ENCODE results near the gene HAAO.

The HAAO gene

DNA sequence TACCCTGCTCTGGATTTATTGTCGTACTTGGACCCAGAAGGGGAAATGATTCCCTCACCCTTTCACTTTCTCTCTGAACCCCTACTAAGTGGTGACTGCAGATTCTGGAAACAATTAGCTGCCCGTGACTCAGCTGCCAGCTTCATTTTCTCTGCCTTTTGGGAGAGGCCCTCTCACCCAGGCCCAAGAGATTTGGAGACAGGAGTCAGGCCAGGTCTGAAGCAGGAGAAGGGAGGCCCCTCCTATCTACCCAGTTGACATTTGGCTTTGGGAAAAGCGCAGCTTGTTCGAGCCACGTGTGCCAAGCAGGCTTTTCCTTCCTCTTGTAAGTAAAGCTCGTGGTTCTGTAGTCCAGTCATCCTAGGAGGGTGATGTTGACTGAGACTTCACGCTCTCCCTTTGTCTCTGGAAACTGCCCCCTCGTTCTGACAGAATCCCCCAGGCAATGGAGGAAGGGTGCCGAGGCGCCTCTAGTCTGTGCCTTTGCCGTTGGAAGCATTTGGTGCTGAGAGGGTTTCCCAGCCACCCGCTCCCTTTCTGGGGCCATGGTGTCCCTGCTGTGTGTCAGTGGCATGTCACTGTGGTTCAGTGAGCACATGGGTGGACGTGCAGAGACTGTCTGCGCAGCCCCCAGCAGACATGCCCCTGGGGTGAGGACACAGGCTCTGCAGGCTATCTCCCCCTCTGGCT, 37.0 kb downstream of the HAAO start:
- Histone ChIP-seq H3K27me3 (ENCODE audit: insufficient read depth, low read length) (no peaks in the 10 kb centered on the region), H3K36me3 (ENCODE audit: insufficient read depth, low read length) (no peaks in the 10 kb centered on the region), H3K4me3 (ENCODE audit: low read length) (no peak overlapping the region), H3K9ac (ENCODE audit: low read depth, low read length) (no peak overlapping the region), H3K27ac (ENCODE audit: low read depth, low read length) (no peak overlapping the region), H3K4me1 (ENCODE audit: insufficient read depth, low read length) (peaks cover 10% of the 10 kb centered on the region; the same call in 1 of the 2 replicates), H3K9me3 (ENCODE audit: insufficient read depth, low read depth, low read length) (no peaks in the 10 kb centered on the region)
- 88% methylated on average over 14 of the region's 14 CpGs for WGBS

DNA sequence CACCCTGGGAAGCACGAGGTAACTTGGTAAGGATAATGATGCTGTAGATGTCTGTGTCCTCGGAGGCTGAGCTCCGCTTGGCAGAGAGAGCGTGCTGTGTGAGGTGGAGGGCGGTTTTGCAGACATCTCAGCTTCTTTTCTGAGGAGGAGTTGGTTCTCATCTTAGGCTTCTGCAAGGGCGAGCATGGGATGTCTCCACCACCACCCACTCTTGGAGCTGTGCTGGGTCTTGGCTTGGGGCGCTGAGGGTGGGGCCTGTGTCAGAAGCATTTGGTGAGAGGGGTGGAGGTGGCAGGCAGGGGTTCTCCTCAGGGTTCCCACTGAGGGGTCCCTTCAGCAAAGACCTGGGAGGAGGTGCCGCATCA, 37.6 kb downstream of the HAAO start:
- Histone ChIP-seq H3K27ac (ENCODE audit: low read depth, low read length) (no peak overlapping the region), H3K27me3 (ENCODE audit: insufficient read depth, low read length) (no peaks in the 10 kb centered on the region), H3K9me3 (ENCODE audit: insufficient read depth, low read depth, low read length) (no peaks in the 10 kb centered on the region), H3K36me3 (ENCODE audit: insufficient read depth, low read length) (no peaks in the 10 kb centered on the region), H3K4me1 (ENCODE audit: insufficient read depth, low read length) (peaks cover 10% of the 10 kb centered on the region; the same call in 1 of the 2 replicates), H3K4me3 (ENCODE audit: low read length) (no peak overlapping the region), H3K9ac (ENCODE audit: low read depth, low read length) (no peak overlapping the region)
- 81% methylated on average over 8 of the region's 8 CpGs for WGBS

DNA sequence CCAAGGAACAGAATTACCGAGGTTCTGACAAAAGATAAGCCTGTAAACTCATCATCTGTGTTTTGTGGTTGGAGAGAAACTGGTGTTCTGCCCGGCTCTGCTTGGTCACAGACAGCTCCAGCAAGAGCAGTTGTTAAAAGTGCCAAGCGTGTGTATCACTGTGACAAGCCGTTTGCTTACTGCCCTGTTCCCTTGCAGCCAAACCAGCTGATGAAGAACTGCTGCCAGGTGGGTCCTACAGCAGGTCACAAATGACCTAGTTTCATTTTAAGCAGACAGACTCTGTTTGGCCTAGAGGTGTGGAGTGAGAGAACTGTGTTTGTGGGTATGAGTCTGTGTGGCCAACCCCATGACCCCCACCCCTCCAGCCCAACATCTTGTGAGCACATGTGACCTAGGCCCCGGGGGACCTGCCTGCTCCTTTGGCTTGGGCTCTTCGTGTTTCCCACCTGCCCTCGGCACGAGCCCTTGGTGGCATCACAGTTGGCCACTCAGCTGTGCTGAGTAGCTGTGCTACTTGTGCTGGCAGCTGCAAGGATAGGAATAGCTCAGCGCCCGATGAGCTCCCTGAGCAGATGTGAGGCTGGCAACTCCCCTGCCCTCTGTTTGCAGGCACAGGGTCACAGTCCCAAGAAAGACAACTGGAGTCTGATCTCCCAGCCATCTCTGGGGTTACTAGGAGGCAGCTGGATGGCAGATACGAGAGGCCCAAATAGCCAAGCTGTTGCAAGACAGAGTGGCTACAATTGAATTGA, 38.2 kb downstream of the HAAO start:
- Histone ChIP-seq H3K4me3 (ENCODE audit: low read length) (no peak overlapping the region), H3K27me3 (ENCODE audit: insufficient read depth, low read length) (no peaks in the 10 kb centered on the region), H3K27ac (ENCODE audit: low read depth, low read length) (no peak overlapping the region), H3K9me3 (ENCODE audit: insufficient read depth, low read depth, low read length) (no peaks in the 10 kb centered on the region), H3K9ac (ENCODE audit: low read depth, low read length) (no peak overlapping the region), H3K4me1 (ENCODE audit: insufficient read depth, low read length) (peaks cover 8% of the 10 kb centered on the region; the same call in 1 of the 2 replicates), H3K36me3 (ENCODE audit: insufficient read depth, low read length) (no peaks in the 10 kb centered on the region)
- 92% methylated on average over 11 of the region's 11 CpGs for WGBS

DNA sequence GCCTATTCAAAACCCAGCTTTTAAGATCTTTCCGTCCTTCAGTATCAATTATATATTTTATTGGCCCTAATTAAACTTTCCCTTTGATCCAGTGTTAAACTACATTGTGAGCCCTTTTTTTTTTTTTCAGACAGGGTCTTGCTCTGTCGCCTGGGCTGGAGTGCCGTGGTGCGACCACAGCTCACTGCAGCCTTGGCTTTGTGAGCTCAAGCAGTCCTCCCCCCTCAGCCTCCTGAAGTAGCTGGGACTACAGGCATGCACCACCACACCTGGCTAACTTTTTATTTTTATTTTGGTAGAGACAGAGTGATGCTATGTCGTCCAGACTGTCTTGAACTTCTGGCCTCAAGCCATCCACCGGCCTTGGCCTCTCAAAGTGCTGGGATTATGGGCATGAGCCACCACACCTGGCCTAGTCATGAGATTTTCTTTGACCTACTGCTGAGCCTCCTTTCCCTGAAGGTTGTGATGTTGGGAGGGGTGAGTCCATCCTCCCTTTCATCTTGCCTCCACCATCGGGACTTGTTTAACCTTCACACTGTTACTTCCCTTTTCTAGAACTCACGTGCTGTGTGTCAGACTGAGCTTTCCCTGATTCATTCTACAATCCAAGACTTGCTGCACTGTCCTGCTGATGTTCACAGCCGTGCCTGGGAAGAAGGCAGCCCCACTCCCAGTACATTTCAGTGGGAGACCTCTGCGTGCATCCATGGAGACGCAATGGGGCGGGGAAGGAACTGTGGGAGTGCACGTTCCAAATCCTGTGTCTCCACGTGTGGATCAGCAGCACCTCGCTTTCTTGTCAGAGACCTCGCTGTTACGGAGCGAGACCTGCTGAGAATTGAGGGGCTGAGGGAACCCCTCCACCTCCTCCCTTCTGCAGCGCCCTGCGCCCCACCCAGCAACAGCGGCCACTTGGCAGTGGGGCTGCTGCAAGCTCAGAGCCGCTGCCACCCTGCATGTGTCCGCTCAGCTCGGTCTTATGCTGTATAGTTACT, 39.3 kb downstream of the HAAO start:
- Histone ChIP-seq H3K36me3 (ENCODE audit: insufficient read depth, low read length) (no peaks in the 10 kb centered on the region), H3K27ac (ENCODE audit: low read depth, low read length) (no peak overlapping the region), H3K4me1 (ENCODE audit: insufficient read depth, low read length) (peaks cover 3% of the 10 kb centered on the region; the same call in 1 of the 2 replicates), H3K9ac (ENCODE audit: low read depth, low read length) (no peak overlapping the region), H3K4me3 (ENCODE audit: low read length) (no peak overlapping the region), H3K9me3 (ENCODE audit: insufficient read depth, low read depth, low read length) (no peaks in the 10 kb centered on the region), H3K27me3 (ENCODE audit: insufficient read depth, low read length) (no peaks in the 10 kb centered on the region)
- WGBS = 93% methylated on average over 24 of the region's 24 CpGs

DNA sequence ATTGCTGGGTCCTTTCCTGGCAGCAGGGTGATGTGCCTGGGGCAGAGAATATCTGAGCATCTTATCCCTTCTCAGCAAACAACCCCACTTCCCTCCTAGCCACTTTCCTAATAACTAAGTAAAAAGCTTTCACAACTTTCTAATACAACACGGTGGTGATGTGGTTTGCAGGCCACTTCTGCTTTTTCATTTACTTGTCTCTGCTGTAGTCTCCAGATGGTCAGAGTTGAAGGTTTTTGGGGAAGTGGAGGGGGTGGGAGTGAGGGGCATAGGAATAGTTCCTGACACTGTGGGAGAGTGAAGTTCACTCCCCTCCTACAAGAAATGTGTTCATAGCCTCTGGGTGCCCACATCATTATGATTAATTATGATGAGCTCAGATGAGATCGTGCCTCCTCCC, 40.1 kb downstream of the HAAO start:
- WGBS = 98% methylated on average over 2 of the region's 2 CpGs
- peaks cover 3% of the 10 kb centered on the region; the same call in 1 of the 2 replicates for H3K4me1 ChIP-seq (ENCODE audit: insufficient read depth, low read length)
- H3K9ac ChIP-seq (ENCODE audit: low read depth, low read length) = no peak overlapping the region
- H3K4me3 ChIP-seq (ENCODE audit: low read length) = no peak overlapping the region
- H3K27ac ChIP-seq (ENCODE audit: low read depth, low read length) = no peak overlapping the region
- H3K27me3 ChIP-seq (ENCODE audit: insufficient read depth, low read length) = no peaks in the 10 kb centered on the region
- H3K36me3 ChIP-seq (ENCODE audit: insufficient read depth, low read length) = no peaks in the 10 kb centered on the region
- H3K9me3 ChIP-seq (ENCODE audit: insufficient read depth, low read depth, low read length) = no peaks in the 10 kb centered on the region

DNA sequence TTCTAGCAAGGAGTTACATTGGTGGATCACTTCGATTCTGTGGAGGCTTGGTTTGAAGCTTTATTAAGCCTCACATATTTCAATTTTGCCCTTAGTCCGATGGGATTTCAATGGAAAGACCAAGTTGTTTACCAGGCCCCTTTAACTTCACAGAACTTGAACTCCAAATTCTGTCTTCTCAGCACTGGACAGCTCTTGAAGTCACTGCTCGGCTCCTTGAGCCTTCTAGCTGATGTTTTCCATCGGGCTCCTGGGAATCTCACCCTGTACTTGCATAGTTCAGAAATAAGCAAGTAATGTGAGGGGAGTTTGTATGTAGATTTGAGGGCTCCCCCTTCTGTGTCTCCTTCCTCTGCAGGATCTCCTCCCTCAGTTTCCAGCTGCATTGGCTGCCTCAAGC, 43.5 kb downstream of the HAAO start:
- Histone ChIP-seq H3K4me3 (ENCODE audit: low read length) (no peak overlapping the region), H3K27me3 (ENCODE audit: insufficient read depth, low read length) (no peaks in the 10 kb centered on the region), H3K36me3 (ENCODE audit: insufficient read depth, low read length) (no peaks in the 10 kb centered on the region), H3K4me1 (ENCODE audit: insufficient read depth, low read length) (no peaks in the 10 kb centered on the region), H3K9ac (ENCODE audit: low read depth, low read length) (no peak overlapping the region), H3K9me3 (ENCODE audit: insufficient read depth, low read depth, low read length) (no peaks in the 10 kb centered on the region), H3K27ac (ENCODE audit: low read depth, low read length) (no peak overlapping the region)
- 95% methylated on average over 4 of the region's 4 CpGs for WGBS

DNA sequence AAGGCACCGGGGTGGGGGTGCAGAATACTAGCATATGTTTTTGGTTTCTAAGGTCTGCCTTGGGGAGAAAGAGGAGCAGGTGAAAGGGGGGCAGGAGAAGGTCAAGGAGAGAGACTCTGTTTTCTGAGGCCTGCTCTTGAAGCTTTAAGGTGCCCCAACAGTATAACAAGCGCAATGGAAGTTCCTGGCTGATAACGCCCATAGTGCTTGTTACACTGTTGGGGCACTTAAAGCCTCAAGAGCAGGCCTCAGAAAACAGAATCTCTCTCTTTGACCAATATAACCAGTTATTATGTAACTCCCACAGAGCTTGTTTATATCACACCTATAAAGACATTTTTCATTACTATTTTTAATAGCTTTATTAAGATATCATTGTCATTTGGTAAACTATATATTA, 45.0 kb downstream of the HAAO start:
- Histone ChIP-seq H3K27ac (ENCODE audit: low read depth, low read length) (no peak overlapping the region), H3K9me3 (ENCODE audit: insufficient read depth, low read depth, low read length) (no peaks in the 10 kb centered on the region), H3K27me3 (ENCODE audit: insufficient read depth, low read length) (no peaks in the 10 kb centered on the region), H3K4me1 (ENCODE audit: insufficient read depth, low read length) (no peaks in the 10 kb centered on the region), H3K36me3 (ENCODE audit: insufficient read depth, low read length) (no peaks in the 10 kb centered on the region), H3K9ac (ENCODE audit: low read depth, low read length) (no peak overlapping the region), H3K4me3 (ENCODE audit: low read length) (no peak overlapping the region)
- 96% methylated on average over 3 of the region's 3 CpGs for WGBS

DNA sequence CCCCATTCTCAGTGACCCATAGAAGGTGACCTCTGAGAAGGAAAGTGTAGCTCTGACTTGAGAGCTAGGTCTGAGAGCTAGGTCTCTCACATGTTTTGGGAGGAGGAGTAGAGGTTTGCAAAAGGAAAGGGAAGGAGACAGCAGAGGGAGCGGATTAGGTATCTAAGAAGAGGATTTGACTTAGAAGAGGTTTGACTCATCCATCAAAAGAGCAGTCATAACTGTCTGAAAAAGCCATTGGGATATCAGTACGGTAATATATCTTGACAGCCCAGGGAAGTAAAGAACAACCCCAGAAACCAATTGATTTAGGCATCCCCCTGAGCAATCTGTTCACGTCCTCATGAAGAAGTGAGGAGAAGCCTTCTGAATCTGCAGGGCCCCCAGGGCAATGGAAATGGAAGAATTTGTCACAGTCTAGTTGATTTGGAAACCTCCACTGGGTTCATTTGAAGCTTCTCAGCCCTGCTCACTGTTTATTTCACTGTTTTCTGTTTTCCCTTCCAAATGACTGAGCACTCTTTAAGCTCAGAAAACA, 47.8 kb downstream of the HAAO start:
- H3K36me3 ChIP-seq (ENCODE audit: insufficient read depth, low read length) = no peaks in the 10 kb centered on the region
- peaks cover 2% of the 10 kb centered on the region; the same call in 1 of the 2 replicates for H3K4me1 ChIP-seq (ENCODE audit: insufficient read depth, low read length)
- H3K27me3 ChIP-seq (ENCODE audit: insufficient read depth, low read length) = no peaks in the 10 kb centered on the region
- H3K4me3 ChIP-seq (ENCODE audit: low read length) = no peak overlapping the region
- WGBS = 94% methylated on average over 3 of the region's 3 CpGs
- no peak overlapping the region for H3K9ac ChIP-seq (ENCODE audit: low read depth, low read length)
- no peaks in the 10 kb centered on the region for H3K9me3 ChIP-seq (ENCODE audit: insufficient read depth, low read depth, low read length)
- H3K27ac ChIP-seq (ENCODE audit: low read depth, low read length) = no peak overlapping the region

DNA sequence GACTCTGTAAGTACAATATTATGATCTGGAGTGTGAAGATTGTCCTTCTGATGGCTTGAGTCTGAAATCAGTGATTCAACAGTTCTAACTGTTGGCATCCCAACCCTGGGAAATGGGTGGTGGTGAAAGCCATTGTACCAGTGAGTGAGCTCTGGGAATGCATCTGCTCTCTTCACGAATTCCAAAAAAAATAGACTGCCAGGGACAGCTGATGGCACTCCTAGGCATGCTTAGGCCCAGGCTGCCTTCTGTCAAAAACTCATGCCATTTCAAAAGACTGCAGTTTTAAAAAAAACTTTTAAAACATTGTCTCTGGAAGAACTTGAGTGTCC, 48.8 kb downstream of the HAAO start:
- WGBS = 92% methylated on average over 1 of the region's 1 CpG
- Histone ChIP-seq H3K9me3 (ENCODE audit: insufficient read depth, low read depth, low read length) (no peaks in the 10 kb centered on the region), H3K27ac (ENCODE audit: low read depth, low read length) (no peak overlapping the region), H3K27me3 (ENCODE audit: insufficient read depth, low read length) (no peaks in the 10 kb centered on the region), H3K4me1 (ENCODE audit: insufficient read depth, low read length) (peaks cover 4% of the 10 kb centered on the region; the same call in 1 of the 2 replicates), H3K9ac (ENCODE audit: low read depth, low read length) (no peak overlapping the region), H3K4me3 (ENCODE audit: low read length) (no peak overlapping the region), H3K36me3 (ENCODE audit: insufficient read depth, low read length) (no peaks in the 10 kb centered on the region)

DNA sequence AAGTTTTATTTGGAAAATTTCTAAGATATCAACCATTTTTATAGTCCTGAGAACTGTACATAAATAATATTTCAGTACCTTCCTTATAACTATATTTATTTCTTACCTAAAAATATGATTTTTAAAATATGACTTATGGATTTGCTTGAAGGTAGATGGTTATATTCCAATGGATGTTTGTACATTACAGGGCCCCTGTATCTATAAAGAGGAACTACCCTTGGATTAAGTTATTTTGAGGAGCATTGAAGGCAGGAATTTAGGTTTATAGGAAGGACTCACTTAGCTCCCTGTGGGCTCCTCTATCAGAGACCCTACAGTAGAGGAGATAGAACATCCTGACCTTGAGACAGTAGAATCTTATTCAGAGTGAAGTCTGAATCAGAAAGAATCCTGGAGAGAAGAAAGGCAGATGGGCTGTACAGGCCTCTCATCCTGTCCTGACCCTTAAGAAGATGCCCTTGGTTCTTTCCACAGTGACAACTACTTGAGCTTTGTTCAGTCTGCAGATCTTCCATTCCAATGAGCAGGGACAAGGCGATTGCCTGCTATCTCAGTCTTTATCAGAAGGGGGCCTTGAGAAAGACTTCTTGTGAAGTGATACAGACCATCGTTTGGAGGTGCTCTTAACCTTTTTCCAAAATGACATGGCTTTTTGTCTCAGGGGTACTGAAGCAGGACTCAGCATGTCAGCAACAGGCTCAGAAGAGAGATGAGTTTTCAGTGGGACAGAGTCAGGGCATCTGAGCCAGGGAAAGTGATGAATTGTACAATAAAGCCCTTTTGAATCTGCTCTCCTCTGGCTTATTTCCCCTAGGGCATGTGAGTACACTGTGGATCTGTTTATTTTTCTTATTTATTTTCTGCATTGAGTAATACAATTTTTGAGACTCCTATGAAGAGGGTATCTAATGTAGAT, 49.4 kb downstream of the HAAO start:
- 80% methylated on average over 2 of the region's 2 CpGs for WGBS
- Histone ChIP-seq H3K4me1 (ENCODE audit: insufficient read depth, low read length) (peaks cover 5% of the 10 kb centered on the region; the same call in 1 of the 2 replicates), H3K9ac (ENCODE audit: low read depth, low read length) (no peak overlapping the region), H3K27me3 (ENCODE audit: insufficient read depth, low read length) (no peaks in the 10 kb centered on the region), H3K27ac (ENCODE audit: low read depth, low read length) (no peak overlapping the region), H3K36me3 (ENCODE audit: insufficient read depth, low read length) (no peaks in the 10 kb centered on the region), H3K9me3 (ENCODE audit: insufficient read depth, low read depth, low read length) (0 out of 2 replicates have a peak, but pooled peaks cover 2% of the 10 kb centered on the region), H3K4me3 (ENCODE audit: low read length) (no peak overlapping the region)

Data from HUES64 (cell line).